IMR-90 (cell line): ENCODE measurements around the gene KRTAP12-3. TPM values are rescaled to one million over a fixed set of nuclear protein-coding genes. Genes with fewer than 3 reads are reported as not detected.
A peak's percentile ranks its signal among the peaks of the same experiment; 100 is the strongest.

Source experiments
- ATAC-seq: fragments of 200-7000 bp; cut with Tn5 transposase; 2 replicates; pipeline ENCODE4 v1.9.1; 2020; ENCODE audit warnings: low read depth, mild to moderate bottlenecking, moderate library complexity
- BruUV-seq: library from RNA; stranded (reverse); fragments of 400-500 nt; replicated peaks from 2 replicates; lab custom pipeline; 2021; lab: Mats Ljungman, UMichigan
- CTCF ChIA-PET: fragments of 300-600 bp; formaldehyde crosslinking; extraction: SDS; loops from one replicate; lab custom pipeline; 2021; ENCODE audit warnings: antibody characterized with exemption; lab: Yijun Ruan, JAX
- POLR2A ChIA-PET: fragments of 300-600 bp; sonication (Branson Sonifier 250); formaldehyde crosslinking; loops from one replicate; lab custom pipeline; 2022; ENCODE audit warnings: antibody characterized with exemption; ENCODE audit not compliant: unreplicated experiment; lab: Charles Lee
- DNase-seq: peaks from one replicate; pipeline ENCODE4 v3.0.0; 2013
- H2AFZ ChIP-seq: replicated peaks from 2 replicates; pipeline ENCODE3; 2013; ENCODE audit warnings: low read length, mild to moderate bottlenecking; ENCODE audit not compliant: poor library complexity
- H2AK5ac ChIP-seq: 2 replicates; pipeline ENCODE4 v1.6.1; 2013; ENCODE audit warnings: low read depth, low read length, inconsistent platforms
- H2AK9ac ChIP-seq: replicated peaks from 2 replicates; pipeline ENCODE3; 2013; ENCODE audit warnings: mild to moderate bottlenecking, low read depth, low read length, moderate library complexity; ENCODE audit not compliant: poor library complexity
- H2BK120ac ChIP-seq: 2 replicates; pipeline ENCODE4 v1.6.1; 2013; ENCODE audit warnings: low read depth, low read length, inconsistent platforms
- H2BK15ac ChIP-seq: 3 replicates; pipeline ENCODE4 v1.6.1; 2013; ENCODE audit warnings: low read depth, low read length, inconsistent platforms
- H2BK20ac ChIP-seq: 2 replicates; pipeline ENCODE4 v1.6.1; 2013; ENCODE audit warnings: low read depth, mild to moderate bottlenecking, inconsistent platforms, low read length, moderate library complexity
- H2BK5ac ChIP-seq: 2 replicates; pipeline ENCODE4 v1.6.1; 2013; ENCODE audit warnings: mild to moderate bottlenecking, low read depth, low read length, inconsistent platforms; ENCODE audit not compliant: poor library complexity, severe bottlenecking
- H3K14ac ChIP-seq: replicated peaks from 2 replicates; pipeline ENCODE4 v1.6.1; 2013; ENCODE audit warnings: low read depth, low read length, inconsistent platforms
- H3K18ac ChIP-seq: 2 replicates; pipeline ENCODE4 v1.6.1; 2013; ENCODE audit warnings: low read depth, low read length, control low read depth
- H3K23ac ChIP-seq: 2 replicates; pipeline ENCODE4 v1.6.1; 2013; ENCODE audit warnings: low read depth, low read length, inconsistent platforms
- H3K27ac ChIP-seq: 2 replicates; pipeline ENCODE4 v1.5.1; 2013; ENCODE audit warnings: mild to moderate bottlenecking, control low read depth, low read length; ENCODE audit not compliant: insufficient read depth
- H3K27me3 ChIP-seq: 2 replicates; pipeline ENCODE4 v1.6.1; 2013; ENCODE audit warnings: low read length; ENCODE audit not compliant: control insufficient read depth, insufficient read depth
- H3K36me3 ChIP-seq: 2 replicates; pipeline ENCODE4 v1.6.1; 2013; ENCODE audit warnings: low read length, mixed read lengths; ENCODE audit not compliant: control insufficient read depth, insufficient read depth
- H3K4ac ChIP-seq: 2 replicates; pipeline ENCODE4 v1.6.1; 2013; ENCODE audit warnings: low read depth, low read length, inconsistent platforms
- H3K4me1 ChIP-seq: 2 replicates; pipeline ENCODE4 v1.6.1; 2013; ENCODE audit warnings: low read length, mixed read lengths; ENCODE audit not compliant: control insufficient read depth, insufficient read depth
- H3K4me2 ChIP-seq: 2 replicates; pipeline ENCODE4 v1.6.1; 2013; ENCODE audit warnings: low read depth, mild to moderate bottlenecking, control low read depth, low read length, moderate library complexity
- H3K4me3 ChIP-seq: 2 replicates; pipeline ENCODE4 v1.5.1; 2013; ENCODE audit warnings: low read depth, mild to moderate bottlenecking, control low read depth, low read length, moderate library complexity; ENCODE audit not compliant: insufficient read depth
- H3K56ac ChIP-seq: 2 replicates; pipeline ENCODE4 v1.6.1; 2013; ENCODE audit warnings: low read length, inconsistent platforms; ENCODE audit not compliant: insufficient read depth; ENCODE audit errors: extremely low read depth
- H3K79me1 ChIP-seq, 2 experiments: 2 replicates each; pipeline ENCODE4 v1.6.1; 2013; ENCODE audit warnings: low read length in 2 of 2, inconsistent platforms in 1 of 2, low read depth in 1 of 2
- H3K9ac ChIP-seq: 2 replicates; pipeline ENCODE4 v1.6.1; 2013; ENCODE audit warnings: low read depth, low read length, control low read depth
- H3K9me1 ChIP-seq: 2 replicates; pipeline ENCODE4 v1.6.1; 2013; ENCODE audit warnings: low read length, inconsistent platforms; ENCODE audit not compliant: insufficient read depth
- H3K9me3 ChIP-seq: 2 replicates; pipeline ENCODE4 v1.6.1; 2013; ENCODE audit warnings: low read length; ENCODE audit not compliant: control insufficient read depth, insufficient read depth
- H4K20me1 ChIP-seq: 2 replicates; pipeline ENCODE4 v1.6.1; 2013; ENCODE audit warnings: low read length, inconsistent platforms; ENCODE audit not compliant: insufficient read depth
- H4K5ac ChIP-seq: 2 replicates; pipeline ENCODE4 v1.6.1; 2013; ENCODE audit warnings: mild to moderate bottlenecking, low read depth, low read length, control low read depth
- H4K8ac ChIP-seq, 2 experiments: 2 replicates each; pipeline ENCODE4 v1.6.1; 2013; ENCODE audit warnings: low read depth in 2 of 2, low read length in 2 of 2, control low read depth in 1 of 2, inconsistent platforms in 1 of 2
- H4K91ac ChIP-seq: 2 replicates; pipeline ENCODE4 v1.6.1; 2013; ENCODE audit warnings: low read depth, low read length, inconsistent platforms; ENCODE audit not compliant: insufficient read depth
- CEBPB ChIP-seq: IDR thresholded peaks from 2 replicates; pipeline ENCODE4 v1.6.1; 2012; ENCODE audit warnings: low read depth, low read length, improper control_type of control experiment
- CTCF ChIP-seq: conservative IDR thresholded peaks from 2 replicates; pipeline ENCODE4 v1.5.1; 2012; ENCODE audit warnings: mild to moderate bottlenecking, low read depth, low read length, improper control_type of control experiment
- MAZ ChIP-seq: IDR thresholded peaks from 2 replicates; pipeline ENCODE4 v1.6.1; 2012; ENCODE audit warnings: low read depth, mild to moderate bottlenecking, low read length, improper control_type of control experiment, moderate library complexity, borderline replicate concordance
- NFE2L2 ChIP-seq: fragments of 150-350 bp; IDR thresholded peaks from 2 replicates; pipeline ENCODE4 v1.6.1; 2016; ENCODE audit warnings: low read depth, mild to moderate bottlenecking, low read length
- POLR2A ChIP-seq: IDR thresholded peaks from 2 replicates; pipeline ENCODE4 v1.6.1; 2012; ENCODE audit warnings: mild to moderate bottlenecking, low read depth, low read length
- RFX5 ChIP-seq: IDR thresholded peaks from 2 replicates; pipeline ENCODE4 v1.8.0; 2012; ENCODE audit warnings: low read depth, mild to moderate bottlenecking, low read length, moderate library complexity
- WGBS, 2 experiments: methylation state at CpG; one replicate each; pipeline versions ENCODE4 v1.1.5 to v1.1.7; 2013; ENCODE audit warnings: missing lambda C conversion rate in 2 of 2; ENCODE audit not compliant: insufficient read length in 1 of 2; ENCODE audit errors: extremely low coverage in 2 of 2; 5-methylcytosine and 5-hydroxymethylcytosine counted together
- dilution Hi-C: fragments of 300-500 bp; cut with HindIII; formaldehyde crosslinking; loops from one replicate; pipeline ENCODE4 v1.14.3; 2018; ENCODE audit warnings: low sequenced_read_pairs; ENCODE audit not compliant: unreplicated experiment
- in situ Hi-C: fragments of 300-500 bp; cut with MboI; formaldehyde crosslinking; loops from 3 replicates; pipeline ENCODE4 v1.14.3; 2019; ENCODE audit warnings: low sequenced_read_pairs, inconsistent platforms, mixed read lengths
- intact Hi-C: fragments of 100-400 bp; cut with micrococcal nuclease; formaldehyde crosslinking; loops from 2 replicates; pipeline ENCODE4 v1.10.0; 2022
- polyA plus RNA-seq, 3 experiments: library from polyadenylated mRNA; depleted of rRNA; stranded (reverse); fragments of >200 nt; gene quantifications; 2 replicates each; pipeline ENCODE4 v1.2.3, GENCODE V29; 2012; ENCODE audit warnings: low replicate concordance in 1 of 3
- total RNA-seq: library from RNA; depleted of rRNA; stranded (reverse); fragments of >200 nt; gene quantifications from 2 replicates; pipeline ENCODE4 v1.2.3, GENCODE V29; 2012

Gene KRTAP12-3
- total and polyA plus RNA-seq, 2 of the 4 experiments (the other 2 are of a cell fraction), result not detected

- Histone ChIP-seq H4K91ac (no peak overlapping the region), H3K4ac (no peak overlapping the region), H2BK20ac (no peak overlapping the region), H3K4me1 (no peaks in the 10 kb centered on the region), H3K23ac (no peak overlapping the region), H3K9ac (no peak overlapping the region), H3K14ac (no peak overlapping the region), H3K56ac (no peak overlapping the region), H4K20me1 (no peaks in the 10 kb centered on the region), H3K36me3 (no peaks in the 10 kb centered on the region), H2BK5ac (no peak overlapping the region), H3K18ac (no peak overlapping the region), H2BK120ac (no peak overlapping the region), H3K9me3 (no peaks in the 10 kb centered on the region; the same call in 1 of the 2 replicates), H2AK5ac (no peak overlapping the region), H3K4me3 (no peak overlapping the region), H4K8ac (no peak overlapping the region), H3K4me2 (no peak overlapping the region), H2BK15ac (no peak overlapping the region), H3K79me1 (no peaks in the 10 kb centered on the region), H3K27ac (no peak overlapping the region), H3K9me1 (no peaks in the 10 kb centered on the region), H4K5ac (no peak overlapping the region), H3K27me3 (peaks cover 18% of the 10 kb centered on the region), H2AK9ac (no peak overlapping the region), H2AFZ (no peak overlapping the region)
- in situ Hi-C loops (no loop called here), intact Hi-C loops (no loop called here), dilution Hi-C loops (no loop called here)
- TF ChIP-seq CTCF (no peak), MAZ (no peak), RFX5 (no peak), NFE2L2 (no peak), CEBPB (peak; percentile 20; the same call in 1 of the 2 replicates), POLR2A (no peak)
- DNase-seq, result no peak
- BruUV-seq, result no TSS peak
- CTCF ChIA-PET, result no interaction called here
- WGBS, 2 experiments, result no CpG with 5 or more reads among the region's 2 CpGs
- ATAC-seq, result no peak
- POLR2A ChIA-PET, result no interaction called here
These were observed 35.2 kb downstream of the KRTAP12-3 start for GRCh38 chr21:44692798-44693512.
